ENCODE results near the gene KCP.

KCP gene

GRCh38 chr7:128875523-128875948, 35.0 kb downstream of the KCP start:
- CTCF ChIA-PET = interaction anchor here (1.1 kb wide), 2 partner anchors 9 to 216 kb away, joined by 5 to 6 read pairs; no protein-coding TSS in a partner anchor
- POLR2A ChIA-PET = no interaction called here
- TF ChIP-seq CTCF (IDR thresholded peaks at IDR 0.05; ENCODE audit: control extremely low read depth, extremely low read depth, low read depth, missing control alignments) = no peak
- DNase-seq (ENCODE audit: extremely low spot score) = no peak

- ChIA-PET CTCF (interaction anchor here (1.1 to 9.5 kb wide), 4 partner anchors 8 to 448 kb away, joined by 3 to 75 read pairs (median 8); partner anchors contain the start of gene ATP6V1F), POLR2A (no interaction called here)
- no peak for DNase-seq (ENCODE audit: extremely low spot score)
- TF ChIP-seq CTCF (IDR thresholded peaks at IDR 0.05; ENCODE audit: control extremely low read depth, extremely low read depth, low read depth, missing control alignments) = no peak
These were observed 36.1 kb downstream of the KCP start for GRCh38 chr7:128874140-128875031.

- ChIA-PET POLR2A (no interaction called here), CTCF (interaction anchor here (1.1 to 9.5 kb wide), 3 partner anchors 9 to 447 kb away, joined by 3 to 75 read pairs (median 12); partner anchors contain the start of gene ATP6V1F)
- no peak for TF ChIP-seq CTCF (IDR thresholded peaks at IDR 0.05; ENCODE audit: control extremely low read depth, extremely low read depth, low read depth, missing control alignments)
- DNase-seq (ENCODE audit: extremely low spot score) = no peak
These were observed 37.3 kb downstream of the KCP start for GRCh38 chr7:128873234-128873633.

DNA sequence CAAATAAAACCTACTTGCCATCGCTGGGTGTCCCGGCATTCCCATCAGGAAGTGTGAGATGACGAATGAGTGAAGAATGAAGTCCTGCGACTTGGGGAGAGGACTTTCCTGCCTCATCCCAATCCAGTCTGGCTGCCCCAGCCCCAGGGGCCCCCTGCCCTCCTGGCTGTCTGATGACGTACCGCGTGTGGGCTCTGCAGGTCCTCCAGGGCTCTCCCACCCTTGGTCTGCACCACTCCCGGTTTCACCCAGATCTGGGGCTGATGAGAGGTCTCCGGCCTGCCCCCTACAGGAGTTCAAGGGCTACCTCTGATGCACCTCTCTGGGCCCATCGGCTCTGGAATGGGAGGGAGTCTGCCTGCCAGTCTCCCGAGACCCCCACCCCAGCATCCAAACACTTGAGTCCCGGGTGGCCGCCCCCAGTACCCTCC, 38.1 kb downstream of the KCP start:
- CTCF ChIA-PET = interaction anchor here (1.1 to 9.5 kb wide), 4 partner anchors 9 to 13 kb away, joined by 3 to 75 read pairs (median 10); partner anchors contain the start of gene ATP6V1F

GRCh38 chr7:128871050-128871449, 39.5 kb downstream of the KCP start:
- DNase-seq (ENCODE audit: extremely low spot score) = no peak
- POLR2A ChIA-PET = no interaction called here
- no peak for TF ChIP-seq CTCF (IDR thresholded peaks at IDR 0.05; ENCODE audit: control extremely low read depth, extremely low read depth, low read depth, missing control alignments)
- CTCF ChIA-PET = interaction anchor here (1.1 to 9.5 kb wide), 3 partner anchors 8 to 11 kb away, joined by 3 to 75 read pairs (median 7); partner anchors contain the start of gene ATP6V1F

More for the DNA sequence above, 38.1 kb downstream of the KCP start:
- POLR2A ChIA-PET = no interaction called here
- DNase-seq (ENCODE audit: extremely low spot score) = no peak
- TF ChIP-seq CTCF (IDR thresholded peaks at IDR 0.05; ENCODE audit: control extremely low read depth, extremely low read depth, low read depth, missing control alignments) = peak; percentile 20

DNA sequence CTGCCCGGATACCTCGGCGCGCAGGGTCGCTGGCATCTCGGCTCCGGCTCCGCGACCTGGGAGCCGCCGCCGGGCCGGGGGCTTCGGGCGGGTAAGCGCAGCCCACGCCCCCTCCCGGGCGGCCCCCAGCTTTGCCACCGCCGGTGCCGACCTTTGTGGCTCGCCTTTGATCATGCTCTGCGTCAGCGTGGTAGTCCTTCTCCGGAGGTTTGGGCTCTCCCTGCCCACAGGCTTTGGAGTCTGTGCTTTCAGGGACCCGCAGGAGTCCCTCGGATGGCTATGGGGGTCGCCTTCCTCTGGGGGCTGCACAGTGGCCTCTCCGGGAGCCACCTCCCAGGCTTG, 40.6 kb downstream of the KCP start:
- TF ChIP-seq CTCF (IDR thresholded peaks at IDR 0.05; ENCODE audit: control extremely low read depth, extremely low read depth, low read depth, missing control alignments) = no peak
- ChIA-PET POLR2A (no interaction called here), CTCF (interaction anchor here (1.0 to 9.5 kb wide), 2 partner anchors 12 to 27 kb away, joined by 3 to 75 read pairs; no protein-coding TSS in a partner anchor)
- DNase-seq (ENCODE audit: extremely low spot score) = no peak

All from GM10248 (cell line).